ENCODE results near the gene MYH3.
"Not testable (repeated sequence)": the region's sequence is repeated elsewhere in the genome, so short reads cannot be mapped to it uniquely, and the experiment has no call there.

Gene MYH3

DNA sequence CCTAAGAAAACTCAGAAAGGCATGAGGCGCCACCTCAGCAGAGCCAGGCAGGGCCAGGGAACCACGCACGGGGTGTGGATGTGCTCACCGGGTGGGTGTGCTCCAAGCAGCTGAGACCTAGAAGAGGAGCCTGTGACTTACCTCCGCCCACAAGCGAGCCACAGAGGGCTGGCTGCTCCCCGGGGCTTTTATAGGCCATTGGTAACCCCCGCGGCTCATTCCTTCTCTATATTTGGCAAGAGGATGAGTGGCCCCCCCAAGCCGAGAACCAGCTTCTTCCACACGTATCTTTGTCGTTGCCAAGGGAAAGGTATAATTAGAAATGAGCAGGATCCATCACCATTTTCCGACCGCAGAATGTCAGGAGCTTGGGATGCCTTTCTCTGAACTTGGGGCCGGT, at the start of gene MYH3:
Gene MYH3 (minus strand): TSS at position 162 of the 400 bp plus-strand sequence. CDS start 2,245 bp downstream, outside the sequence.
- DNase-seq, result no peak

DNA sequence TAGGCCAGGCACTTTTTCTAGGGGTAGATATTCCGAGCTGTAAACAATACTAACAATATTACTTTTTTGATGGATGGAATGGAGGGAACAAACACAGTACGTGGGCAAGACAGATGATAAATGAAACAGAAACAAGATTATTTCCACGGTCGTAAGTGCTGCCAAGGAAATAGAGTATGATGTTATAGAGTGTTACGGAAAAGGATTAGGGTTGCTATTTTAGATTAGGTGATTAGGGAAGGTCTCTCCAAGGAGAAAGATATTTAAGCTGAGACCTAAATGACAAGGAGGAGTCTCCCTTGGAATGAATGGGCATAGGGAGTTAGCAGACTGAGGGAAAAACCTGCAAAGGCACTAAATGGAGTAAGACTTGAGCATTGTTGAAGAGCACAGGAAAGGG, 48.6 kb upstream of the MYH3 start:
- no peak for DNase-seq

DNA sequence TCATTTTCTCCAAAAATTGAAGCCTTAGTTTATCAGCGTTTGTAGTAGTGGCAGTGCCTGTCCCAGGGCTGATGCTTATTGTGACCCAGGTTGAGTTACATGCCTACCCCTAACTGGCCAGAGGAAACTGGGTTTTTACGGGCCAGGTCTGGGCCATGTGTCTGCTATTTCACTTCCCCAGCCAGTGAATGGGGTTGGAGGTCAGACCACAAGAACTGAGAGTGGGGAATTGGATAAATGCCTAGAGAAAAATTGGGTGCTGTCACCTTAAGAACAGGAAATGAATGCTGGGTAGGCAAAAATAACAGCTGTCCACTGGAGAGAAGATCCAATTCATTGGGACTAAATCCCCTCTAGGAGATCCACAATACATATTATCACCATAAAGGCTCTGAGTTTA, 45.5 kb upstream of the MYH3 start:
- DNase-seq, result no peak

DNA sequence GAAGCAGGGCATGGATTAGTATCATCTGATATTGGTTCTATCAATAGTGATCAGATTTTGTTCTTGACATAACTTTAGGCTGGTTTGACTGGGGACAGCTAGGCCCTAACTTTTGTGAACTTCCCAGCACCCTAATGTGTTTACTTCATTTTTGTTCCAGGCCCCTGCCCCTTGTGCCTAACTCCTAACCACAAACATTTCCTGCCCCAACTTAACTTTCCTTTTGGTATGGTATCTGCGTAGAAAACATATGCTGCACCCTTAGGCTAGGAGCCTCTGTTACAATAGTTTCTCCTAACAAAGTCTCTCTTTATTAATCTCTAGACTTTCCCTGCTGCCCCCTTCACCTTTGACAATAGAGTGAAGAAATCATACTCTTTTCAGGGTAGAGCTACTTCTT, 42.7 kb upstream of the MYH3 start:
- DNase-seq, result no peak

DNA sequence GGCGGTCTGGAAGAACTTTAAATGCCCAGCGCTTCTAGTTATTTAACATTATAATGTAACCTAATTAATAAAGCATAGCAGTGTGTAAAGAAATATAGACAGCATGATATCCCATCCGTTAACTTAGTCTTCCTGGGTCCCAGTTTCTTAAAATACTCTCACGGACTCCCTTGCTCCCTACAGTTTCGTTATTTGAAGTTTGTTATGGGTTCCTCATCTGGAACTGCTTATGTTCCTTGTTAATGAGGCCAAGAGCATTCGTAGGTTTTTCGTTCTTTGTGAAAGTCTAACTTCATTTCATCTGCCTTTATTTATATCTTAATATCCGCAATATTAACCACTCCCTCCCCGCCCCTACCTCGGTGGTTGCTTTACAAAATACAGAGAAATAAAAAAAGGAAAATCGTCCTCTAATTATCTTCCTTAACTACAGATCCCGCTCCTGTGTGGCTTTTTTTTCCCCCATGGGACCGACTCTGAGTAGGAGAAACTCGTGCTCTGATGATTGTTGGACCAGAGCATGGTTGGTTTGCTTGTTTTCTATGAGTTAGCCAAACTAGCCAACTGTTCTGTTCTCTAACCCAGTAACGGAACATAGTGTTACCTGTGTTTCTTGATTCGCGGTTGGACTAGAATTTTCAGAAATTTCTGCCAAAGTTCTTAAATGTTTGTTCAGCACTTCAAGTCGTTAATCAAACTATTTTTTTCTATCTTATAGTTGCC, 41.1 kb upstream of the MYH3 start:
- DNase-seq, result no peak

DNA sequence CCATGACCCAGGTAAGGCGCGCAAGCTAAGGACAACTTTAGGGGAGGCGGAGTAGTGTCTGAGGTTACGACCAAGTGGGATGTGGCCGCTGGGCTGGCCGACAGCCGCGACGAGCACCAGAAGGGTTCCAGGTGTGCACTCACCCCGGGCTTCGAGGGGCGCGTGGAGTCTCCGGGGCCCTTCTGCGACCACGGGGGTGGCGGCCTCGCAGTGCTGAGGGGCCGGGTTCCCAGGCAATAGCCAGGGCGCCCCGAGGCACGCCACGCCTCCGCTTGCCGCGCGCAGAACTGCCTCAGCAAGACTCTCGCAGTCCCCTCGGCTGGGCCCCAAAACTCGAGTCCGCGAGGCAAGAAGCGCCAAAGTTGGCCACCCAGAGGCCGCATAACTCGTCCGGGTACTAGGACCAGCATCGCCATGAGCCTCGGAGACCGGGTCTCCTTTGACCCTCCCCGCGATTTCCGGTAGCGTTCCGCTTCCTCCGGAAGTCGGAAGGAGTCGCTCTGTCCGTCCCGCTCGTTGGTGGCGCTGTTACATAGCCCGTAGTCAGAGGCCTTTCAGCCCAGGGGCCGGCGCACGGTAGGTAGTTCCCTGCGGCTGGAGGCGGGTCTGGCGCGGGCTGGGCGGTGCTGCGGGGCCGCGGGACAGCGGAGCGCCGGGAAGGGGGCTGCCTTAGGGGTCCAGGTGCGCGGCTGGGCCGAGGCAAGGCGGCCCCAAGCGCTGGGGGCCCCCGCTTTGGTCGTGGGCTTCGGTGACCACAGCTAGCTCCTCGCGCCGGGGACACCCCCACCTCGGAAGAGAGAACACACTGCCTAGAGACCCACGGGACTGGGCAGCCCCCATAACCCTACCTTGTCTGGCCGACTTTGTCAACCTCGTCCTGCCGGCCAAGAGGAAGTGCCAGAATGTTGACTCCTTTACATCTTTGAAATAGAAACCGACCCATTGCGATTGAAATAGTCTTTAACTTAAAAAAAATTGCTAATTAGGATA, 40.3 kb upstream of the MYH3 start, which contains the start of the genes ADPRM and SCO1:
Gene ADPRM (plus strand): TSS at position 503 of the 990 bp plus-strand sequence. CDS start 7,333 bp downstream, outside the sequence.
Gene SCO1 (minus strand): TSS at position 442 of the 990 bp plus-strand sequence. CDS start 26 bp downstream, at position 416.
- peak; percentile 88 for DNase-seq

DNA sequence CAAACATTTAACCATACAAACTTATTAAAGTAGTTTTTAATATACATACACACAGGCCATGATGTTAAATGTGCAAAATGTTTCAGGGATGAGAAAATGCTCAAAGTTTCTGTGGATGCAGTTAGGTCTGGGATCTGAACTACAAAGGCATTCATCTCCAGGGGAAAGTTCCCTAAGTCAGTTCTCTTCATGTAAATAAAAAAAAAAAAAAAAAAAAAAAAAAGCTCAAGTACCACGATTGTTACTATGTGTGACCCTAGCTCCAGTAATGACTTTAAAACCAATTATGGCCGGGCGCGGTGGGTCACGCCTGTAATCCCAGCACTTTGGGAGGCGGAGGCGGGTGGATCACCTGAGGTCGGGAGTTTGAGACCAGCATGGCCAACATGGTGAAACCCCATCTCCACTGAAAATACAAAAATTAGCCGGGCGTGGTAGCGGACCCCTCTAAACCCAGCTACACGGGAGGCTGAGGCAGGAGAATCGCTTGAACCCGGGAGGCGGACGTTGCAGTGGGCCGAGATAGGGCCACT, 38.8 kb upstream of the MYH3 start:
- not testable (repeated sequence) for DNase-seq

DNA sequence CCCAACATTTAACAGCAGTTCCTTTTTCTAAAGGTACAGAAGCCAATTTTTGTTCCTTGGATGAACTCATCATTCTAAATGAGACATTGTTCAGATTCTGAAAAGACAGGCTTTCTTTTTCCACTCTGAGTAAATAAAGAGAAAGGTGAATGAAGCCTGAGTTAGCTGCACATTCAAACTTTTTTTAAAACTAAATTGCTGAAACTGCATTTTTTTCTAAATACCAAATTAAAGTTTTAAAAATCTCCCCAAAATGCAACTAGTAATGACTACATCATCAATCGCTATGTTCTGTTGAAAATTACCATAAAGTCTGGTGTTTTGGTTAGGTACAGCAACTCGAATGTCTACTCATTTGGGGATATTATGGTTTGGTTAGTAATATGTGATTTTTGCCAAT, 30.4 kb upstream of the MYH3 start:
- DNase-seq, result no peak

DNA sequence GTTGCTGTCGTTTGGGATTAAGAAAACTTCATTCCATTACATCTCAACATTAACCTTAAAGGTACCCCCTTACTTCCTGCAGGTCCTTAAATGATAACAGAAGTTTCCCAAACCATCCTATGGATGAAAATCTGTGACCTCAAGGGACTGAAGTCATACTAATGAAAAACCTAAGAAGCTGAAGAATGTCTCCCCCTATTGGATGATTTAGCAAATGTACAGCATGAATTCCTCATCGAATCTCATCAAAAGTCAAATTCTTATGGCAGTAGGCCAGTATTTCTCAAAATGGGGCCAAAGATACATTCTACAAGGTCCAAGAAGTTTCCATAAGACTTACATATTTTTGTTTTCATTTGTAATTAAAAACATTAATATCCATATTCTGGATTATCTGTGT, 26.7 kb upstream of the MYH3 start:
- no peak for DNase-seq

DNA sequence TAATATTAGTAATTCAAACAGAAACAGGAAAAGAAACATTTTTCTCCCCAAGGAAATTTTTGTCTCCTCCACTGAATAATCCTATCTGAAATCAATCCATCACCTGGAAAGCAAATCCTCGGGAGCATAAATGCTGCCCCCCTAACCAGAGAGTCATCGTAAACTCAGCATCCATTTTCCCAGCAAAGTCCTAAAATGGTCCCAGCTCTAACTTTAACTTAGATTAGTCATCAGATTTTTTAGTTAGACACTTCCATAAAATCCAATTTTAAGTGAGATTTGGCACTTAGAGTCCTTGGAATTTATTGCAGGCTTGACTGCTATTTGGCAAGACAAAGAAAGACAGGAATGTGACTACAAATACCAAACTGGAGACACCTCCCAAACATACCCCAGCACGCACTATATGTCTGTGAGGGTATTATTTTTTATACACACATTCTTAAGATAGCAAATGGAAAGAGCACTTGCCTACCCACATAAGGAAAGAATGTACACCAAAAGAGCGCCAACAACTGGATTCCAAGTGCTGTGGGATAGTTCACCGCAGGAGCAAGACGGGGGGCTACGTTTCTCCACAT, 24.8 kb upstream of the MYH3 start:
- DNase-seq, result no peak

DNA sequence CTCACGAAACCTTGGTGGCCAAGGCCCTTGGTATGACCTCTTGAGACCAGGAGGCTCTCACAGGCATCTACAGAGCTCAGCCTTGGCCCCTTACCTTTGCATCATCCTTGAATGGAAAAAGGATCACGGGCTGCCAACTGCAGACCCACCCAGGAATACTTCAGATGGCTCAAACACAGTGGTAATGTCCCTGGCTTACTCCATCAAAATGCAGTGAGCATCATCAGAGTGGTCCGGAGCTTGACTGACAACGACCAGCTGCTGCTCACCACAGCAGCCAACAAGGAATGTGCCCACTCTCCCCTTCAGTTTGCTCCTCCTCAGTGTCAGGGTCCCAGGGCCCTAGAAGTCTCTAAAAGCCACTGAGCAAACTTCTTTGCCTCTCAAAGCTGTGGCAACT, 17.6 kb upstream of the MYH3 start:
- no peak for DNase-seq

DNA sequence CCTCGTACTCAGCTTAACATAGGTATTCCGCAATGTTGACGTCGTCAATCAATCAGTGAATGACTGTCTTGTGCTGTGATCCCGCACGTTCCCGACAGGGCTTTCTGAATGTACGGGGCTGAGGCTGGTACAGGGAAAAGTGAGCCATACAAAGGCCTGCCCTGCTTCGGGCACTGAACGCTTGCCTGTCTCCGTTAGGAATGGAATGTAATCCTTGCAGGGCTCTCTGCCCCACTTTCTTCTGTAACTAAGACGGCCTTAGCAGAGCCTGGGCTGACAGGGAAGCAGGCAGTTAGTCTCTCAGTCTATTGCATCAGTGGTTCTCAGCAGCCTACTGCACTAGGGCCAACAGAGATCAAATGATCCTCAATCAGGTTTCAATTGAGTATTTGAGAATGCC, 16.2 kb upstream of the MYH3 start:
- no peak for DNase-seq

DNA sequence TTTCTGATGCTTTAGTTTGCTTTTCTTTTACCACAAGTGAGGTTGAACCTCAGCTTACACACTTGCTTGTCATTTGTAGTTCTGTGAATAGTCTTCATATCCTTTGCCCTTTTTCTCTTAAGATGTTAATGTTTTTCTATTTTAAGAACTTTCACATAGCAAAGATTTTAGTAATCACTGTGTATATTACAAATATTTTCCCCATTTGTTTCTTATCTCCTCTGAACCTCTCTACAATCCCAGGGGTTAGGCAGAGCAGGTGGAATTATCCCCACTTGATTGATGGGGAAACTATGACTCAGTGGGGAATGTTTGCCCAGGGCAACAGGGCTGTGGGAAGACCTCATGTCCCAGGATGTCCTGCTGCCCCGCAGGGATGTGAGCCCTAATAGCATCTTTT, 11.7 kb upstream of the MYH3 start:
- DNase-seq, result no peak

DNA sequence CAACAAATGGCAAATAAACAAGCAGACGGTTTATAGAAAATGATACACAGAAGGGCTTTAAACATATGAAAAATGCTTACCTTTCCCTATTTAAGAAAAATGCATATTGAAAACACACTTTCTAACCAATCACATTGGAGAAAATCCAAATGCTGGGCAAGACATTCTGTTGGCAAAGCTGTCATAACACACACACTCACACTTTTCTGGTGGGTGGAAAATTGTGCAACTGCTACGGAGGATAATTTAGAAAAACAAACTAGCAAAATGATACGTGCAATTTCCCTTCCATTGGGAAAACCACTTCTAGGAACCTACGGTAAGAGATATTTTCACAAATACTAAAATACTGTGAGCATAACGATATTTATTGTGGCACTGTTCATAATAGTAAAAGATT, 9.8 kb upstream of the MYH3 start:
- no peak for DNase-seq

DNA sequence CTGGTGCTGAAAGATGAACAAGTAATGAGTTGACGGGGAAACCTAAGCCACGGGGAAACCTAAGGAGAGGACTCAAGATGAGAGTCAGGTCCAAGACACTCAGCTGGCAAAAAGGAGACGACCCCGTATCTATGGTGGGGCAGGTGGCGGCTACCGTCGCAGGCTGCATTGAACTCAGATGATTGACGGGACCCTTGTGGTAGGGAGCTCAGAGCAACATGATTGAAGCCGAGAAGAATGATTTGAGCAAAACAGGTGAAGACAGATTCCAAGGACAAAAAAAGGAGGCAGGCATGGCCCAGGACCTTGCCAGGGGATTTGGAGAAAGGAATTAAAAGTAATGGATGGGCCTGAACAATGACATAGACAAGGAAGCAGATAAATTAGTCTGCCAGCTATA, 7.5 kb upstream of the MYH3 start:
- DNase-seq, result no peak

DNA sequence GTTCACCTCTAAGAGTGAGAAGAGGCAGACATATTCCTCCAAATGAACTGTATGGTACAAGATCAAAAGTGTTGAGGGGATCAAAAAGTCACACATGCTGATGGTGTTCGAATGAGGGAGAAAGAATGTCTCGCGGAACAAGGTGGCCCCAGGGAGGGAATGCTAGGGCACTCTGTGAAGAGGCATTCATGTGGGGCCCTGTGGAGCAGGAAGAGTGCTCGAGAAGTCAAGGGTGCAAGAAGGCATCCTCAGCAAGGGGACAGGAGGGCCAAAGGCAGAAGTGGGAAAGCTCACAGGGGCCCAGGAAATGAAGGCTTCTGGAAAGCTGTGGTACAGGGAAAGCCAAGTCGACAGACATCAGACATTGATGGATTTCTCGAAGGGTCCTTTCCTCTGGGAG, 6.1 kb upstream of the MYH3 start:
- DNase-seq, result no peak

DNA sequence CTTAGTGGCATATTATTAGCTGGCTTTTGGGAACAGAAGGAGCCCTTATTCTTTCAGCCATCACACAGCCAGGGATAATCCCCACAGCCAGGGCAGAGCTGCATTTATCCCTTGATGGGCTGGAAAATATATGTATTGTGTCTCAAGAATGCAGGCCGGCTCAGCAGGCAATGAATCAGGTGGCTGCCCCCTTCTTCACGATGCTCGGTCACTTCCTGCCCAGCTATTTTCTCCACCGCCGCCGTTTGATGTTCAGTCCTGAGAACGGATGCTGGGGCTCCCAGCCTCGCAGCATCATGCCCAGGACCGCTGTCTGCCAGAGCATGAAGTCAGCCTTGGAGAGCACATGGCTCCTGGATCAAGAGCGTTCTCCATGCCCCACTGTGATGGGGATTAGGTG, 4.3 kb upstream of the MYH3 start:
- no peak for DNase-seq

DNA sequence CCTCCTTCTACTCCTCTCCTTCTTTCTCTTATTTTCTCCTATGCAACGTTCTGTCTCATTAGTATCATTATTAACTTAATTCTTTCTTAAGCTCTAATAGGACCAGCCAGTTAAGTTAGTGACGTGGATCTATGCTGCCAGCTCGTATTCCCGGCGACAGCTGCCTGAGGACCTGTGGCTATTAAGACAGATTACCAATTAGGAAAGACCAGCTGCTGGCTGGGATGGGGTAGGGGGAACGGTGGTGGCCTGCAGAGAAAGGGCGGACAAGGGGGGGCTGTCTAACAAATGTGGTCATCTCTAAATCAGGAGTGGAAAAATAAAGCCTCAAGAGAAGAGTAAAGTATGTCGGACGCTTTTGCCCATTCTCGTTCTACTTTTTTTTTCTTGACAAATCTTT, 770 bp upstream of the MYH3 start:
- DNase-seq, result no peak

DNA sequence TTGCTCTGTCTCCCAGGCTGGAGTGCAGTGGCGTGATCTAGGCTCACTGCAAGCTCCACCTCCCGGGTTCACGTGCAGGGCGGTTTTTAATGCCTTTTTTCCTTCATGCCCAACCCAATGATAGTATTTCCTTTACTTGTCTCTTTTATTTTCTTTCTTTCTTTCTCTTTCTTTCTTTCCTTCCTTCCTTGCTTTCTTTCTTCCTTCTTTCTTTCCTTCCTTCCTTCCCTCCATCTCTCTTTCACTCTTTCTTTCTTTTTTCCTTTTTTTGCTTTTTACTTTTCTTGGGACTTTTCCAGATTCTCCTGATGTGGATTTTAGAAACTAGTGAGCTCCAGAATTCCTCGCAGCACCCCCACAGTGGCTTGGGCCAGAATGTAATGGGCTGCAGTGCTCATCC, 3.1 kb downstream of the MYH3 start:
- DNase-seq, result no peak

DNA sequence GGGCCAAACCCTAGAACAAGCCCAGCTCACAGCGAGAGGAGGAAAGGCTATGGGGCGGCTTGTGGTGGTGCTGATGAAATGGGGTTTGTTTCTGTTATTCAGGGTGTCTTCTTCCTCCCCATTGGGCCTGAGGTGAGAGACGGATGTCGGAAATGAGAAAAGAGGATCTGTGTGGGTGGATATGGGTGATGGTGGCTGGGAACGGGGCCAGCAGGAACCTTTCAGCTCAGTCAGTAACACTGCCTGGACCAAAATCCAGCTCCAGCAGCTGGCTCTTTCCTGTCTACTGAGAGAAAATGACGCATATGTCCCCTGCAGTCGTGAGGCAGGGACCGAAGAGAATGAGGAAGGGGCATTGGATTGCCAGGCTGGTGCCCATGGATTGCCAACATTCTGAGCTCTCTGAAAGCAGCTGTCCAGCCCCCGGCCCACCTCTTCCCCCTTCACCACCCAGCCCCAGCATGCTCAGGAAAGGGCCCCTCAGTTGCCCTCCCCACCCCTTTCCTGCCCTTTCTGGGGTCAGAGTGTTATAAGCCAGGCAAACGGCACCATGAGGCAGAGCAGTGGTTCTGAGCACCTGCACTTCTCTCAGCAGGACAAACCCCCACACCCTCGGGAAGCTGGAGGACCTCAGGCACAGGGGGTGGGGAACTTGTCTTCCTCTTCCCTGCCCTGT, 4.0 kb downstream of the MYH3 start:
- DNase-seq, result no peak

DNA sequence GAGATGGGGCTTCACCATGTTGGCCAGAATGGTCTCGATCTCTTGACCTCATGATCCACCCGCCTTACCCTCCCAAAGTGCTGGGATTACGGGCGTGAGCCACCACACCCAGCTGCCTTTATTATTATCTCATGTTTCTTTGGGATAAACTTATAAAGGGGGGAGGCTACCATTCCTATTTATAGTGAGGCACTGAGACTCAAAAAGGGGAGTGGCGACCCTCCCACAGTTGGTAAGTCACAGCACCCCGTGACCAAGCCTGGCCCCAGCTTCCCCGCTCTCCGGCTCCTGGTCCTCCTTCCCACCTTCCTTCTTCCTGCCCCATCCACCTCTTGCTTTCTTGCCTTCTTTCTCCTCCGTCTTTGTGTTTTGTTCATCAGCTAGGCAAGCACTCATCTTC, 5.2 kb downstream of the MYH3 start:
- DNase-seq, result no peak

DNA sequence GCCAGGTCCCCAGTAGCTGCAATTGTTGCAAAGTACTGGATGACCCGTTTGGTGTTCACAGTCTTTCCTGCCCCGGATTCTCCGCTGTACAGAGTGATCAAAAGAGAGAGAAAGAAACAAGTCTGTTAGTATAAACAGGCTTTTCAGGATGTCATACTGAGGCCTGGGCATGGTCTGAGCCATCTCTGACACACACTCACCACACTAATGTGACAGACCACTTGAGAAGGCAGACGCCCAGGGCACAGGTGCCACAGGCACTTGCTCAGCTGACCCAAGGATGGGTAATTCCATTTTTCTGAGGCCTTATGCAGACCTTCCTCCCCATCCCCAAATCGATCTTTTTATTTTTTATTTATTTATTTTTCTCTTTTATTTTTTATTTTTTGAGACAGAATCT, 7.5 kb downstream of the MYH3 start:
- DNase-seq, result no peak

DNA sequence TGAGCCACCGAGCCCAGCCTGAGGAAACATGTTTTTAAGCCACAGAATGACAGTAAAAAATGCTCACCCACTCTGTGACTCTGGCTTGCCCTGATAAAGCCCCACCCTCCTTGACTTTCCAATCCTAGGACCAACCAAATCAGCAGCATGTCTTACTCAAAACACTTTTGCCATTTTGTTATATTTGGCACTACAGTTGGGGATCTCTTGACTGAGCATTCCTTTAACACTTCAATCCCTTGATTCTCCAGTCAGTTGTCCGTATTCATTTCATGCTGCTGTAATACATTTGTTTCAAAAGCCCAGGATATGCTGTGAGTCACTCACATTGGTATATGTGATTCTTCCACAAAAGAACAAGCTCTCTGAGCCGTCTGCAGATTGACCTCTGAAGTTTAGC, 8.2 kb downstream of the MYH3 start:
- DNase-seq, result no peak
